Measurements from ENCODE around the gene EME2. TPM values are rescaled to one million over a fixed set of nuclear protein-coding genes. Genes with fewer than 3 reads are reported as not detected.

Gene EME2
- total RNA-seq, 2 experiments from 2014 or later: 28.6 to 30.8 TPM

DNA sequence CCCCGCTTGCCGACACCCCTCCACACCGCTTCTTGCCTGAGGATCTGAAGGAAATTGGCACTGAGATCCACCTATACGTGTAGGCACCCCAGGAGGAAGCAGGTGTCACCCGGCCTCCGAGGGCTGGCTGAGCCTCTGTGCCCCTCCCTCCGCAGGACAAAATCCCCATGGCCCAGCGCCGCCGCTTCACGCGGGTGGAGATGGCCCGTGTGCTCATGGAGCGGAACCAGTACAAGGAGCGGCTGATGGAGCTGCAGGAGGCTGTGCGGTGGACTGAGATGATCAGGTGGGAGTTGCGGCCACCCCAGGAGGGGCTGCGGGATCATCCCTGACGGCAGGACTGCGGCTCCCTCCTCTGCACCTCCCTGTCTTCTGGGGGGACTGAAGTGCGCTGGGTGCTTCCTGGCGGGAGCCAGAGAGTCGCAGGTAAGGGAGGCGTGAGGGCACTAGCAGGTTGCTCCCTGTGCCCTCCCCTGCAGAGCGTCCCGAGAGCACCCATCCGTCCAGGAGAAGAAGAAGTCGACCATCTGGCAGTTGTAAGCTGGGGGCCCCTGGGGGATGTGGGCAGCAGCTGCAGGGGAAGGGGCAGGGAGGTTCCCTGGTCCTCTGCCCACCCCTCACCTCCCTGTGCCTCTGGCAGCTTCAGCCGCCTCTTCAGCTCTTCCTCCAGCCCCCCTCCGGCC, 10.3 kb upstream of the EME2 start:
- DNase-seq: no peak
- POLR2A ChIA-PET: no interaction called here
- Histone ChIP-seq H3K27ac (ENCODE audit: low read depth in 1 of 2, low read length in 2 of 2) (no peak overlapping the region), H3K27me3 (ENCODE audit: control insufficient read depth in 1 of 2, insufficient read depth in 2 of 2, low read length in 2 of 2) (no peaks in the 10 kb centered on the region), H3K9me3 (ENCODE audit: control insufficient read depth in 1 of 2, insufficient read depth in 1 of 2, low read length in 2 of 2) (no peaks in the 10 kb centered on the region), H3K4me3 (ENCODE audit: low read length) (no peak overlapping the region), H3K4me1 (ENCODE audit: insufficient read depth, low read length) (peaks cover 7% of the 10 kb centered on the region), H3K36me3 (ENCODE audit: insufficient read depth, low read length) (peaks cover 68% of the 10 kb centered on the region)
- no peak overlapping the region for H3K4me3 Mint-ChIP-seq
- no peak for ATAC-seq (ENCODE audit: poor library complexity)
- TF ChIP-seq, protein P1, sequence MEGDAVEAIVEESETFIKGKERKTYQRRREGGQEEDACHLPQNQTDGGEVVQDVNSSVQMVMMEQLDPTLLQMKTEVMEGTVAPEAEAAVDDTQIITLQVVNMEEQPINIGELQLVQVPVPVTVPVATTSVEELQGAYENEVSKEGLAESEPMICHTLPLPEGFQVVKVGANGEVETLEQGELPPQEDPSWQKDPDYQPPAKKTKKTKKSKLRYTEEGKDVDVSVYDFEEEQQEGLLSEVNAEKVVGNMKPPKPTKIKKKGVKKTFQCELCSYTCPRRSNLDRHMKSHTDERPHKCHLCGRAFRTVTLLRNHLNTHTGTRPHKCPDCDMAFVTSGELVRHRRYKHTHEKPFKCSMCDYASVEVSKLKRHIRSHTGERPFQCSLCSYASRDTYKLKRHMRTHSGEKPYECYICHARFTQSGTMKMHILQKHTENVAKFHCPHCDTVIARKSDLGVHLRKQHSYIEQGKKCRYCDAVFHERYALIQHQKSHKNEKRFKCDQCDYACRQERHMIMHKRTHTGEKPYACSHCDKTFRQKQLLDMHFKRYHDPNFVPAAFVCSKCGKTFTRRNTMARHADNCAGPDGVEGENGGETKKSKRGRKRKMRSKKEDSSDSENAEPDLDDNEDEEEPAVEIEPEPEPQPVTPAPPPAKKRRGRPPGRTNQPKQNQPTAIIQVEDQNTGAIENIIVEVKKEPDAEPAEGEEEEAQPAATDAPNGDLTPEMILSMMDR (IDR thresholded peaks at IDR 0.05): no peak
- H3K36me3 Mint-ChIP-seq (ENCODE audit: low read depth): peaks cover 15% of the 10 kb centered on the region
- H3K27ac Mint-ChIP-seq: no peak overlapping the region
- peaks cover 1% of the 10 kb centered on the region for H3K4me1 Mint-ChIP-seq (ENCODE audit: low read depth)
- H3K27me3 Mint-ChIP-seq: no peaks in the 10 kb centered on the region
- CTCF ChIA-PET: no interaction called here
- H3K9me3 Mint-ChIP-seq: no peaks in the 10 kb centered on the region
- intact Hi-C loops (cut with DNase I, micrococcal nuclease): no loop called here

DNA sequence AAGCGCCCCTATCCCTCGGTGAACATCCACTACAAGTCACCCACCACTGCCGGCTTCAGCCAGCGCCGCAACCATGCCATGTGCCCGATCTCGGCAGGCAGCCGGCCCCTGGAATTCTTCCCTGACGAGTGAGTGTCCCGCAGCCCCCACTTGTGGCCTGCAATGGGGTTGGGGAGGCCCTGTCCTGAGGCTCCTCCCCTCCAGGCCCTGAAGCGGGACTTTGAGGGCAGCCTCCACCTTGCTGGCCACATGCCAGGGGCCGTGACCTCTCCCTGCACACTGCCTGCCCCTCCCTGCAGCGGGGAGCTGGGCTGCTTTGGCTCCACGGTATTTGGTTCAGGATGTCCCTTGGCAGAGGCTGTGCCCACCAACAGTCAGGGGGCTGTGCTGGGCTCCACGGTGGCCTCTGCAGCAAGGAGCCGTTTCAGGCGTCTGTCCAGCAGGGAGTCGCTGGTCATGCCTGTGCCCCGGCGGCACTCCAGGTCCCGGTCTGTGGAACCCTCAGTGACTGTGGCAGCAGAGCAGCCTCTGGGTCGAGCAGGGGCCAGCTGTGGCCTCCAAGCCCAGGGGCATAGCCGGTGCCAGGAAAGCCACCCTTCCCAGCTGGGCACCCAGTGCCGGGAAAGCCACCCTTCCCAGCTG, 9.6 kb upstream of the EME2 start:
- H3K4me3 Mint-ChIP-seq: no peak overlapping the region
- peaks cover 70% of the 10 kb centered on the region for H3K36me3 ChIP-seq (ENCODE audit: insufficient read depth, low read length)
- H3K4me1 ChIP-seq (ENCODE audit: insufficient read depth, low read length): peaks cover under 1% of the 10 kb centered on the region
- H3K27ac ChIP-seq (ENCODE audit: low read depth in 1 of 2, low read length in 2 of 2): no peak overlapping the region
- H3K4me3 ChIP-seq (ENCODE audit: low read length): no peak overlapping the region
- POLR2A ChIA-PET: no interaction called here
- no peaks in the 10 kb centered on the region for H3K4me1 Mint-ChIP-seq (ENCODE audit: low read depth)
- H3K9me3 Mint-ChIP-seq: no peaks in the 10 kb centered on the region
- H3K9me3 ChIP-seq (ENCODE audit: control insufficient read depth in 1 of 2, insufficient read depth in 1 of 2, low read length in 2 of 2): no peaks in the 10 kb centered on the region
- TF ChIP-seq, protein P1 (IDR thresholded peaks at IDR 0.05): no peak
- no peak overlapping the region for H3K27ac Mint-ChIP-seq
- ATAC-seq (ENCODE audit: poor library complexity): no peak
- no peak for DNase-seq
- peaks cover 18% of the 10 kb centered on the region for H3K36me3 Mint-ChIP-seq (ENCODE audit: low read depth)
- H3K27me3 ChIP-seq (ENCODE audit: control insufficient read depth in 1 of 2, insufficient read depth in 2 of 2, low read length in 2 of 2): no peaks in the 10 kb centered on the region
- CTCF ChIA-PET: no interaction called here
- H3K27me3 Mint-ChIP-seq: no peaks in the 10 kb centered on the region
- intact Hi-C loops (cut with DNase I, micrococcal nuclease): no loop called here

DNA sequence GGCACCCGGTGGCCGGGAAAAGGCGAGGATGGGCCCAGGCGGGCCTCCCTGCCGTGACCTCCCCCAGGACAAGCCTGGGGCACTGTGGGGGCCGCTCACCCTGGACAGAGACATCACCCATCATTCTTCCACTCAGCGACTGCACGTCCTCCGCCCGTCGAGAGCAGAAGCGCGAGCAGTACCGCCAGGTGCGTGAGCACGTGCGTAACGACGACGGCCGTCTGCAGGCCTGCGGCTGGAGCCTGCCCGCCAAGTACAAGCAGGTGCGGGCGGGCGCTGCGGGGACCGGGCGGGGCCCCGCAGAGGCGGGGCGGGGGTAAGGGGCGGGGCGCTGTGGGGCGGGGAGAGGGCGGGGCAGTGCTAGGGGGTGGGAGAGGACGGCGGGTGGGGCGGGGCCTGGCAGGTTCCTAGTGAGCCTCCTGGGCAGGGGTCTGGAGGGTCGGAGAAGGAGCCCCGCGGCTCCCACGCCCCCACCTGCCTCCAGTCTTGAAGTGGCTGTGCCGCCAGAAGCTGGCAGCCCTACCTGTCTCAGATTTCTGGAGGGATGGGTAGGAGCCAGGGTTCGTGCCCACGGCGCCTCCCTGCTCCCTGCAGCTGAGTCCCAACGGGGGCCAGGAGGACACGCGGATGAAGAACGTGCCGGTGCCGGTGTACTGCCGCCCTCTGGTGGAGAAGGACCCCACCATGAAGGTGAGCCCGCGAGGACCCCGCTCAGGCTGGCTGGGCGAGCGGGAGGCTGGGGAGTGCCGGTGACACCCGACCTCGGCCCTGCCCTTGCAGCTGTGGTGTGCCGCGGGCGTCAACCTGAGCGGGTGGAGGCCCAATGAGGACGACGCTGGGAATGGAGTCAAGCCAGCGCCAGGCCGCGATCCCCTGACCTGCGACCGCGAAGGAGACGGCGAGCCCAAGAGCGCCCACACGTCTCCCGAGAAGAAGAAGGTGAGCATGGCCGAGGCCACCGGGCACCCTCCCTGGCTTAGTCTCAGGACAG, 8.8 kb upstream of the EME2 start:
- Mint-ChIP-seq H3K27ac (no peak overlapping the region), H3K4me1 (ENCODE audit: low read depth) (no peaks in the 10 kb centered on the region), H3K27me3 (no peaks in the 10 kb centered on the region), H3K9me3 (no peaks in the 10 kb centered on the region), H3K36me3 (ENCODE audit: low read depth) (peaks cover 25% of the 10 kb centered on the region), H3K4me3 (no peak overlapping the region)
- Histone ChIP-seq H3K4me3 (ENCODE audit: low read length) (no peak overlapping the region), H3K9me3 (ENCODE audit: control insufficient read depth in 1 of 2, insufficient read depth in 1 of 2, low read length in 2 of 2) (no peaks in the 10 kb centered on the region), H3K4me1 (ENCODE audit: insufficient read depth, low read length) (no peaks in the 10 kb centered on the region), H3K36me3 (ENCODE audit: insufficient read depth, low read length) (peaks cover 72% of the 10 kb centered on the region), H3K27ac (ENCODE audit: low read depth in 1 of 2, low read length in 2 of 2) (no peak overlapping the region), H3K27me3 (ENCODE audit: control insufficient read depth in 1 of 2, insufficient read depth in 2 of 2, low read length in 2 of 2) (no peaks in the 10 kb centered on the region)
- intact Hi-C loops (cut with DNase I, micrococcal nuclease): no loop called here
- CTCF ChIA-PET: interaction anchor here (0.9 kb wide), 1 partner anchor 58 kb away, joined by 3 read pairs; no protein-coding TSS in a partner anchor
- POLR2A ChIA-PET: interaction anchor here (1.3 to 1.9 kb wide), 3 partner anchors 10 to 58 kb away, joined by 3 to 7 read pairs (median 5); partner anchors contain the start of genes MAPK8IP3, NUBP2 and SPSB3
- ATAC-seq (ENCODE audit: poor library complexity) (no peak), DNase-seq (no peak)
- TF ChIP-seq, protein P1 (IDR thresholded peaks at IDR 0.05): no peak

All from CD4-positive, alpha-beta T cell (primary cell).